Mucosa of stomach (tissue), 1 donor: Measurements from ENCODE around the gene HGFAC.

Experiments used
- H3K27me3 ChIP-seq: one replicate; pipeline ENCODE4 v1.7.0; 2013; ENCODE audit warnings: mild to moderate bottlenecking, low read length; ENCODE audit not compliant: control insufficient read depth, insufficient read depth
- H3K36me3 ChIP-seq: one replicate; pipeline ENCODE4 v1.7.0; 2013; ENCODE audit warnings: low read length; ENCODE audit not compliant: control insufficient read depth, insufficient read depth
- H3K4me1 ChIP-seq: one replicate; pipeline ENCODE4 v1.7.0; 2013; ENCODE audit warnings: mild to moderate bottlenecking, low read length; ENCODE audit not compliant: control insufficient read depth, insufficient read depth
- H3K4me3 ChIP-seq: one replicate; pipeline ENCODE4 v1.7.0; 2013; ENCODE audit warnings: low read length
- H3K9ac ChIP-seq: one replicate; pipeline ENCODE4 v1.7.0; 2013; ENCODE audit warnings: mild to moderate bottlenecking, low read length, moderate library complexity
- H3K9me3 ChIP-seq: one replicate; pipeline ENCODE4 v1.7.0; 2013; ENCODE audit warnings: mild to moderate bottlenecking, low read length, moderate library complexity; ENCODE audit not compliant: control insufficient read depth
- donor health status: Pancreatic carcinoma.

HGFAC gene

DNA sequence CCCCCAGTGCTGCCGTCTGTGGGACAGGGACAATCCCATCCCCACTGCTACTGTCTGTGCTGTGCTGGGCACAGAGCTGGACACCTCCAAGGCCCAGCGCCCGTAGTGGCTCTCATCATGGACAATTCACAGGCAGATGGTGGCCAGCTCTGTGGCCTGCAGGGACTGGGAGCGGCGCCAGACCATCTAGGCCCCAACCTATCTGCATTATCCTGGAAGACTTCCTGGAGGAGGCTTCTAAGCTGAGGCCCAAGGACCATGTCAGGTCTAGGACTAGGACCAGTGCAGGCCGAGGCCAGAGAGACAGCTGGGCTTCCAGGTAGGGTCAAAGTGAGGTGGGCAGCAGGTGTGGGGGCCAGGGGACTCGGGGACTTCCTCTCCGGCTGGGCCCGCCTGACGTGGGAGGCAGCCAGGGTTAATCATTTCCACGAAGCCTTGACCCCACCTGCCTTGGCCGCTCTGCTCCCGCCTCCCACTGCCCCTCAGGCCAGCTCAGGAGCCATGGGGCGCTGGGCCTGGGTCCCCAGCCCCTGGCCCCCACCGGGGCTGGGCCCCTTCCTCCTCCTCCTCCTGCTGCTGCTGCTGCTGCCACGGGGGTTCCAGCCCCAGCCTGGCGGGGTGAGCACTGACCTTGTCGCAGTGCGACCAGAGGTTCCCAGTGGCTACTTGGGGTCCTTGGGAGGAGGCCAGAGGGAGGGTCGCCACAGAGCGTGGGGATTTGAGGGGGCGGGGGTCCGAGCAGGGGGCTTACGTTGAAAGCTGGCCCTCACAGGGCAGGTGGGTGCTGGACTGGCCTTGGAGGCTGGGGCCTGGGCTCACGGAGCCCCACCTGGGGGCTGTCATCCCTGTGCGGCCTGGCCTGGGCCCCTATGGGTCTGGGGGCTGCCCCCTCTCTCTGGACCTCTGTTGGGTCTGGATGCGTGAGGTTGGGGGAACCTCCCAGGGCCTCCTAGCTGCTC lies at the start of gene HGFAC:
HGFAC (plus strand) TSS at position 468 of the 959 bp plus-strand sequence; CDS start at position 502, 34 bp downstream.
- H3K4me3 ChIP-seq: no peak within 1 kb of the TSS
- no peaks in the 10 kb centered on the region for H3K36me3 ChIP-seq
- H3K27me3 ChIP-seq: no peaks in the 10 kb centered on the region
- peaks cover 8% of the 10 kb centered on the region for H3K4me1 ChIP-seq
- no peaks in the 10 kb centered on the region for H3K9me3 ChIP-seq
- no peak within 1 kb of the TSS for H3K9ac ChIP-seq

DNA sequence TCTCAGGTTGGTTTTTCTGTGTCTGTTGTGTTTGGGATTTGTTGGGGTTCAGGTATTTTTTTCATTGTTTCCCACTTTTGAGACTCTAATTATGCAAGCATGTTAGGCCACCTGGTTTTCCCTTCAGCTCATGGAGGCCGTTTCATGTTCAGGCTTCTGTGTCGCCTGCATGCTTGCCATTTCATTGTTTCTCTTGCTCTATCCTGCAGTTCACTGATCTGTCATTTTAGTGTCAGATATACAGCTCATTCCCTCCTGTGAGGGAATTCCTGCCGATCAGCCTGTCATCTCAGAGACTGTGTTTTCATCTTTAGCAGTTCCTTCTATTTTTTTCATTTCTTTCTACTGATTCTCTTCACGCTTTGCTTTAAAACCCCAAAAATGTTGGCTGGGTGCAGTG lies 49.4 kb upstream of the HGFAC start:
- Histone ChIP-seq H3K4me1 (peaks cover 10% of the 10 kb centered on the region), H3K9me3 (no peaks in the 10 kb centered on the region)

DNA sequence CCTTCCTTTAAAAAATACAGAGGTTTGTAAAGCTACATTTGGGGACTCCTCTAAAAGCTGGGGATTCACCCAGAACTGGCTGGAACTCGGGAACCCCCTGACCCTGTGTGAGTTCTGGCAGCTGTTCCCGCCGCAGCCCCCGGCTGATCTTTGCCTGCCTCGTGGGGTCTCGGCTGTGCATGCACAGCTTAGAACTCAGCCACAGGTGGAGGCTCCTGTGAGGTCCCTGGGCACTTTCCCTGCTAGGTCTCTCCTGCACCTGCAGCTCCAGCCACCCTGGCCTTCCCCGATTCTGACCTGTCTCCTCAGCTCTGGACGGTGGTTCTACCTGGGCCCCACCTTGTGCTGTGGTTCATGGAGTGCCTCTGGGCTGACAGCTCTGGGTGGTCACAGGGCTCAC lies 48.6 kb upstream of the HGFAC start:
- Histone ChIP-seq H3K4me1 (peaks cover 2% of the 10 kb centered on the region), H3K27me3 (no peaks in the 10 kb centered on the region), H3K9me3 (no peaks in the 10 kb centered on the region), H3K36me3 (no peaks in the 10 kb centered on the region), H3K9ac (no peak overlapping the region), H3K4me3 (no peak overlapping the region)

More for the DNA sequence above, 49.4 kb upstream of the HGFAC start:
- H3K9ac ChIP-seq: no peak overlapping the region
- H3K27me3 ChIP-seq: no peaks in the 10 kb centered on the region
- H3K36me3 ChIP-seq: no peaks in the 10 kb centered on the region
- no peak overlapping the region for H3K4me3 ChIP-seq

DNA sequence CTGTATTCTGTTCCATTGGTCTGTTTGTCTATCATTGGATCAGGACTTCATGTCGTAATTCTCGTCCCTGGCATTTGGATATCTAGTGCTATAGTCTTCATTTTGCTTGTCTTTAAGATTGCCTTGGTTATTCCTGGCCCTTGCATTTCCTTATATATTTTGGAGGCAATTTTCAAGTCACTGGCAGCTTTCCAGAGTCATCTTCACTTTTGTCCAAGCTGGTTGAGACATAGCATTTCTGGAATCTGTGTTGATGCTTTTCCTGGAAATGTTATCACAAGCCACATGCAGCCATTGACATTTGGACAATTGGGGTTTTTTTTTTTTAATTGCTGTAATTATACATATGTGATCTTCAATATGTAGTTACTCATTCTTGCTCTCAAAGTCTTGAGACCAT lies 45.2 kb upstream of the HGFAC start:
- no peak overlapping the region for H3K9ac ChIP-seq
- H3K4me3 ChIP-seq: no peak overlapping the region
- H3K36me3 ChIP-seq: no peaks in the 10 kb centered on the region
- H3K9me3 ChIP-seq: no peaks in the 10 kb centered on the region
- no peaks in the 10 kb centered on the region for H3K27me3 ChIP-seq
- H3K4me1 ChIP-seq: no peaks in the 10 kb centered on the region

DNA sequence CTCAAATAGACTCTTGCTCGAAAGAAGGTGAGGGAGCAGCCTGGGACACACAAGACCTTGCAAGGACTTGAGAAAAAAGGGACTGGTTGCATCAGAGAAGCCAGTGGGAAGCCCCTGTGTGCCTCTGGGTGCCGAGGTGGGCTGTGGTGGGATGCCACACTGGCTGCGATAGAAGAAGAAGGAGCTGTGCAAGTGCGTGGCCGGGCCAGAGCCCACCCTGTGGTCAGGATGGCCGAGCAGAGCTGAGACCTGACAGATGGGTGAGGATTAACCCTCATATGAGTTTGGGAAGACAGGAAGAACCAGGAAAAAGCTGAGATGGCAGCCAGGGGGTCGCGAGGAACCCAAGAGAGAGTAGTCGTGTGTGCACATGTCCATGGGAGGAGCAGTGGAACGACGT lies 44.6 kb upstream of the HGFAC start:
- Histone ChIP-seq H3K9me3 (no peaks in the 10 kb centered on the region), H3K4me1 (no peaks in the 10 kb centered on the region), H3K27me3 (no peaks in the 10 kb centered on the region)

DNA sequence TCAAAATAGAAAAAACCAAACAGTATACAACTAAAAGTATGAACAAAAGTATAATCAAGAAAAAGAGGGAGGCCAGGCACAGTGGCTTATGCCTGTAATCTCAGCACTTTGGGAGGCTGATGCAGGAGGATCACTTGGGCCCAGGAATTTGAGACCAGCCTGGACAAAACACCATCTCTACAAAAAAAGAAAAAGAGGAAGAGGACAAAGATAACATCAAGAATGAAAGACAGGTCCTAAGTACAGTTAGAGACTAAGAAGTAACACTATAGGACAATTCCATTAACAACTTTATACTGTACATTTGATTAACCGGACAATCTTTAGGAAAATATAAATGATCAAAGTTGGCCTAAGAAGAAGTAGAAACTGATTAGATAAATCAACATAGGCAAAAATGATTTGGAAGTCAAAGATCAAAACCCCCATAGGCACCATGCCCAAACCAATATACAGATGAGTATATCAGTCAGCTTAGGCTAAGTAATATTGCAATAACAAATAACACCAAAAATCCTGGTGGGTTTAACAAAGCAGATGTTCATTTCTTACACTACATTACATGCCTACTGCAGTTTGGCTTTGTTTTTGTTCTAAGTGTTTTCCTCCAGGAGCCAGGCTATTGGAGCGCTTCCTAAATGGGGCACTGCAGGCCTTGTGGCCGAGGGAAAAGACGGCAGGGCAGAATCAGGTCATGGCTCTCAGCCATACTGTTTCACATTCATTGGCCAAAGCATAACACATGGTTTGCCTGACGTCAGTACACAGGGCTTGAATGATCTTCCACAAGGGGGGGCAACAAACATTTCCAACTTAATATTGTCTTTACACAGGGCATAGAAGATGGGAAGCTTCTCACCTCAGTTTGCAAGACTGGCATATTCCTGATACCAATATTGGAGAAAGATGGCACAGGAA lies 42.2 kb upstream of the HGFAC start:
- Histone ChIP-seq H3K36me3 (no peaks in the 10 kb centered on the region), H3K9ac (no peak overlapping the region), H3K9me3 (no peaks in the 10 kb centered on the region), H3K4me3 (no peak overlapping the region), H3K27me3 (no peaks in the 10 kb centered on the region), H3K4me1 (no peaks in the 10 kb centered on the region)

More for the DNA sequence above, 44.6 kb upstream of the HGFAC start:
- Histone ChIP-seq H3K4me3 (no peak overlapping the region), H3K9ac (no peak overlapping the region), H3K36me3 (no peaks in the 10 kb centered on the region)

DNA sequence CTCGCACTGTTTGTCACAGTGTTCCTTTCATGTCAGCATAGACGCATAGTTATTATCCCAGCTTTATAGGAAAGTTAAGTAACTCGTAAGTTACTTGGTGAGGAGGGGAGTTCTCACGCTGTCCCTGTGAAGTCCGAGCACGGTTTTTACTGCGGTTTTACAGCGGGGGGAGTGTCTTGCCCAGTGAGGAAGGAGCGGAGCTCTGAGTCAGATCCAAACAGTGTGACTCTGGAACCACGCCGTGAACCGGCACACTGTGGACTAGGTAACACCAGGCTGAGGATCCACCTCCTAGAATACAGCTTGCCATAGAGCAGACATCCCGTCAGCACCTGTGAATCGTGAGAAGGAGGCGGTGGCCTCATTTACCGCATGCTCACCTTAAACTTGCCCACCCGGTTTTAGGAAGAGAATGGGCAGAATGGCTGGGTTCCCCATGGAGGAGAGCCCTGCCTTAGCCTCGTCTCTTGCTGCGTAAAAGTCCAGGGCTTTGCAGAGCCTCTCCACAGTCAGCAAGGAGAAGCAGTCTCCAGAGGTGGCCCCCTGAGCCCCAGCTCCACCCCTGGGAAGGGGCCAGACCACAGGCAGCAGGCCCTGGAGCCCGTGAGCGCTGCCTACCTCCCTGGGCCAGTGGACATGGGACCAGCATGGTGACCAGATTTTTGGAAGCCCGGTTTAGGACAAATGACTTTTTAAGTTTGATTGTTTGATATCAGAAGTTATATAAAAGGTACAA lies 40.2 kb upstream of the HGFAC start:
- no peaks in the 10 kb centered on the region for H3K4me1 ChIP-seq
- no peak overlapping the region for H3K4me3 ChIP-seq
- H3K9me3 ChIP-seq: no peaks in the 10 kb centered on the region
- H3K36me3 ChIP-seq: no peaks in the 10 kb centered on the region
- H3K9ac ChIP-seq: no peak overlapping the region
- H3K27me3 ChIP-seq: no peaks in the 10 kb centered on the region

DNA sequence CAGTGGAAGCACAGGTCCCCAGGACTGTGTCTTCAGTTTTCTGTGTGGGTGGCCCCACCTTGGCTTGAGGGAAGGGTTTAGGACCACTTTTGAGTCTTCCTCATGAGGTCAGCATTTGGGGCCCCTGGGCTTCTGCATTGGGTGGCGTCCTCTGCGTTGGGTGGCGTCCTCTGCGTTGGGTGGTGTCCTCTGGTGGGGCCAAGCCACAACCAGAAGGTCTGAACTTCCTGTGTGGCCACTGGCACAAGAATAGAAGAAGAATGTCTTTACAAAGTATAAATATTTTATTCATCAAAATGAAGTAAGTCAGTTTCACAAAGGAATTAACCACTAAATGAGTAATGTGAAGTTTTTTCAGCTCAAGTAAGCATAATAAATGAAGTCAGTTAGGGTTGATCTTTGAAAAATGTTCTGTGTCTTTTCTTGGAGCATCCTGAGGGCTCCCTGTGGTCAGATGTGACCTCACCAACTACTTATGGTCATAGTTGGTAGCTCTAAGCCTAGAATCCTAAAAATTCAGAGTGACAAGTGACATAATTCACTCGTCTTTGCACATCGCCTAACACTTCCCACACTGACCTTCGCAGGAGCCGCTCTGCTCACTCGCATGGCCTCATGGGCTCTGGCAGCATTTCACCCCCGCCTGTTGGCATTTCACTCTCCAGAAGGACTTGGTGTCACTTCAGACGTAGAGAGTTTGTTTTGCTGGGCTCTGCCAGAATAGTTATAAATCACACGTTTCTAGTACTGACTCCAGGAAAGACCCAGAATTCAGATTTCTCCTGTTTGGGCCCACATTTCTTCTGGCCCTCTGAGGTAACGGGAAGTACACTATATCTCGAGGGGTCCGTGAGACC lies 39.0 kb upstream of the HGFAC start:
- no peak overlapping the region for H3K4me3 ChIP-seq
- no peak overlapping the region for H3K9ac ChIP-seq
- H3K36me3 ChIP-seq: no peaks in the 10 kb centered on the region
- H3K27me3 ChIP-seq: no peaks in the 10 kb centered on the region
- H3K9me3 ChIP-seq: no peaks in the 10 kb centered on the region
- H3K4me1 ChIP-seq: no peaks in the 10 kb centered on the region

DNA sequence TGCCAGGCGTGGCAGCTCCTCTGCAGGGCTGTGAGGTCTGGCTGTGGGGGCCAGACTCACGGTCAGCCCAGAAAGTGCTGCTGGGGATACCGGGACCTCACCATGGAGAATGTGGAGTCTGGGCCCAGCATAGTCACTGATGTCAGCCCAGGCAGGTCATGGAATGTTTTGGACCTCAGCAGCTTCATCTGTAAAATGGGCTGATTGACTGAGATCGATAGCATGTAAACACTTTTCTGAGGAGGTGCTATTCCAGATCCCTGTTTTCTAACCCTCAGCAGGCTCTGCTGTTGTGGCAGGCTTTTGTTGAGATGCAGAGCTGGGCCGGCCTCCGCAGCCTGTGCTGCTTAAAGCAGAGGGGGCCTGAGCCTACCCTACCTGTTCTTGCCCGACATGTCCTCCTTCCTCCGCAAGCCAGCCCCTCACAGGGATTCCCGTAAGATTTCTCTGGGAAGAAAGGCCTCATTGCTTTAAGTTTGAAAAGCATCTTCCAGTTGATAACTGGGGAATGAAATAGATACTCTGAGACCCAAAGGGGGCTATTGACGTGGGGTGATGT lies 38.3 kb upstream of the HGFAC start:
- Histone ChIP-seq H3K9ac (no peak overlapping the region), H3K36me3 (no peaks in the 10 kb centered on the region), H3K27me3 (no peaks in the 10 kb centered on the region), H3K4me1 (no peaks in the 10 kb centered on the region), H3K9me3 (no peaks in the 10 kb centered on the region), H3K4me3 (no peak overlapping the region)

DNA sequence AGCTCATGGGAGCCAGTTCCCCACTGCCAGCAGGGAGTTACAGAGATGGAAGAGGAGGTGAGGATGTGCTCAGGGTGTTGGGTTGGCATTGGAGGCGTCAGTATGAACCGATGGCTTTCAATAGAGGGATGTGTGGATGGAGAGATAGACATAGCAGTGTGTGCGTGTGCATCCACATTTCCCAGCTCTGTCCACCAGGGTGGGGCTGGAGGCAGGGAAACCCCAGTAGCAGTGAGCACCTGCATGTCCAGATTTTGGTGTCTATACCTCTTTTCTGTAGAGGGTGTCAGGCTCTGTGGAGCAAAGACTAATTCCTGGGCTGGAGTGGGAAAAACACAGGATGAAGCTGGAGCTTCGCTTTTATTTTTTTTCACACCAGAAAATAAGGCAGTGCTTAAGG lies 37.2 kb upstream of the HGFAC start:
- H3K36me3 ChIP-seq: no peaks in the 10 kb centered on the region
- no peak overlapping the region for H3K4me3 ChIP-seq
- H3K9me3 ChIP-seq: no peaks in the 10 kb centered on the region
- H3K4me1 ChIP-seq: no peaks in the 10 kb centered on the region
- no peak overlapping the region for H3K9ac ChIP-seq
- no peaks in the 10 kb centered on the region for H3K27me3 ChIP-seq

DNA sequence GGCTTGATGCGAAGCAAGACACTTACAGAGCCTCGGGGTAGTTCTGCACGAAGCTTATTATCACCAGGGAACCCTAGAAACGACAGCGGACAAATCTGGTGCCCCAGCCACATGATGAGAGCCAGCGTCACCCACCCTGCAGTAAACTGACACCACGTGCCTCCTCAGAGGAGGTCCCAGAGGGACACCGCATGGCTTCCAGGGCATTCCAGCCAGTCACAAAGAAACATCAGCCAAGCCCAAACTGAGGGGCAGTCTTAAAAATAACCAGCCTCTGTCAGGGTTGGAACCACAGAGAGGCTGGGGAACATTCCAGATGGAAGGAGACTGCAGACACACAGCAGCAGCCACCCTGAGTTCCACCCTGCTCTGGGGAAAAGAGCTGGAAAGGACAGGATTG lies 36.6 kb upstream of the HGFAC start:
- Histone ChIP-seq H3K36me3 (no peaks in the 10 kb centered on the region), H3K9ac (no peak overlapping the region), H3K9me3 (no peaks in the 10 kb centered on the region), H3K4me3 (no peak overlapping the region), H3K27me3 (no peaks in the 10 kb centered on the region), H3K4me1 (no peaks in the 10 kb centered on the region)
